Measurements from ENCODE around the gene EPHA3.

GRCh38 chr3:89402051-89402450 lies 294.6 kb downstream of the EPHA3 start:
- TF ChIP-seq CTCF (conservative IDR thresholded peaks at IDR 0.05): no peak
- no peak for TF ChIP-seq ZFX (IDR thresholded peaks at IDR 0.05)

All from C4-2B (cell line).